Osteocyte (in vitro differentiated cells): ENCODE results near the gene MYO15A. TPM values are rescaled to one million over a fixed set of nuclear protein-coding genes. Genes with fewer than 3 reads are reported as not detected.

ENCODE experiments used
- DNase-seq: peaks from one replicate; pipeline ENCODE4 v3.0.0; 2021; ENCODE audit warnings: mixed read lengths; ENCODE audit not compliant: unreplicated experiment; ENCODE audit errors: extremely low spot score
- H3K27ac Mint-ChIP-seq: one replicate; pipeline ENCODE4 v1.8.0; 2021; ENCODE audit warnings: mild to moderate bottlenecking, mixed read lengths; ENCODE audit not compliant: unreplicated experiment
- H3K27me3 Mint-ChIP-seq: one replicate; pipeline ENCODE4 v1.8.0; 2021; ENCODE audit warnings: mixed read lengths; ENCODE audit not compliant: unreplicated experiment
- H3K36me3 Mint-ChIP-seq: one replicate; pipeline ENCODE4 v1.8.0; 2021; ENCODE audit warnings: mixed read lengths; ENCODE audit not compliant: unreplicated experiment
- H3K4me1 Mint-ChIP-seq: one replicate; pipeline ENCODE4 v1.8.0; 2021; ENCODE audit warnings: mixed read lengths; ENCODE audit not compliant: unreplicated experiment
- H3K4me3 Mint-ChIP-seq: one replicate; pipeline ENCODE4 v1.8.0; 2021; ENCODE audit warnings: mild to moderate bottlenecking, moderate library complexity, mixed read lengths; ENCODE audit not compliant: unreplicated experiment
- H3K9me3 Mint-ChIP-seq: one replicate; pipeline ENCODE4 v1.8.0; 2021; ENCODE audit warnings: mixed read lengths; ENCODE audit not compliant: unreplicated experiment
- CTCF ChIP-seq: fragments of 200-600 bp; sonication (generic); IDR thresholded peaks from 2 replicates; pipeline ENCODE4 v1.5.0; 2021; ENCODE audit warnings: antibody characterized with exemption, mild to moderate bottlenecking, moderate library complexity
- total RNA-seq: library from RNA; stranded (reverse); gene quantifications from 2 replicates; pipeline ENCODE4 v1.2.1, GENCODE V29; 2021

The MYO15A gene
- total RNA-seq, 1 donor from 2014 or later = 0.21 TPM

GRCh38 chr17:18187821-18188761, 79.5 kb downstream of the MYO15A start:
- no peak for TF ChIP-seq CTCF
- Mint-ChIP-seq H3K27me3 (no peaks in the 10 kb centered on the region), H3K4me1 (peaks cover 66% of the 10 kb centered on the region), H3K36me3 (peaks cover 22% of the 10 kb centered on the region), H3K27ac (peak overlapping the region; percentile 50), H3K9me3 (no peaks in the 10 kb centered on the region), H3K4me3 (peak overlapping the region; percentile 89)
- DNase-seq = no peak

- Mint-ChIP-seq H3K36me3 (peaks cover 33% of the 10 kb centered on the region), H3K27me3 (no peaks in the 10 kb centered on the region), H3K4me1 (peaks cover 61% of the 10 kb centered on the region), H3K4me3 (peak overlapping the region; percentile 20), H3K27ac (peak overlapping the region; percentile 50), H3K9me3 (no peaks in the 10 kb centered on the region)
- TF ChIP-seq CTCF = no peak
- no peak for DNase-seq
Observed at GRCh38 chr17:18190628-18191235, 82.2 kb downstream of the MYO15A start.

GRCh38 chr17:18191236-18191667, 82.7 kb downstream of the MYO15A start:
- H3K36me3 Mint-ChIP-seq = peaks cover 38% of the 10 kb centered on the region
- H3K9me3 Mint-ChIP-seq = no peaks in the 10 kb centered on the region
- peaks cover 56% of the 10 kb centered on the region for H3K4me1 Mint-ChIP-seq
- no peak for TF ChIP-seq CTCF
- no peak for DNase-seq
- H3K4me3 Mint-ChIP-seq = peak overlapping the region; percentile 33
- H3K27me3 Mint-ChIP-seq = no peaks in the 10 kb centered on the region
- peak overlapping the region; percentile 50 for H3K27ac Mint-ChIP-seq

GRCh38 chr17:18191967-18192366, 83.4 kb downstream of the MYO15A start:
- H3K9me3 Mint-ChIP-seq = no peaks in the 10 kb centered on the region
- peaks cover 49% of the 10 kb centered on the region for H3K4me1 Mint-ChIP-seq
- H3K36me3 Mint-ChIP-seq = peaks cover 40% of the 10 kb centered on the region
- no peaks in the 10 kb centered on the region for H3K27me3 Mint-ChIP-seq
- no peak overlapping the region for H3K4me3 Mint-ChIP-seq
- H3K27ac Mint-ChIP-seq = no peak overlapping the region
- DNase-seq = no peak
- peak; percentile 22 for TF ChIP-seq CTCF

GRCh38 chr17:18194394-18194793, 85.8 kb downstream of the MYO15A start:
- DNase-seq = no peak
- H3K4me3 Mint-ChIP-seq = no peak overlapping the region
- H3K4me1 Mint-ChIP-seq = peaks cover 32% of the 10 kb centered on the region
- no peak for TF ChIP-seq CTCF
- no peaks in the 10 kb centered on the region for H3K27me3 Mint-ChIP-seq
- H3K27ac Mint-ChIP-seq = no peak overlapping the region
- H3K36me3 Mint-ChIP-seq = peaks cover 38% of the 10 kb centered on the region
- no peaks in the 10 kb centered on the region for H3K9me3 Mint-ChIP-seq
